ENCODE results near the gene IFI27L1.
A peak's percentile ranks its signal among the peaks of the same experiment; 100 is the strongest.

IFI27L1 gene

DNA sequence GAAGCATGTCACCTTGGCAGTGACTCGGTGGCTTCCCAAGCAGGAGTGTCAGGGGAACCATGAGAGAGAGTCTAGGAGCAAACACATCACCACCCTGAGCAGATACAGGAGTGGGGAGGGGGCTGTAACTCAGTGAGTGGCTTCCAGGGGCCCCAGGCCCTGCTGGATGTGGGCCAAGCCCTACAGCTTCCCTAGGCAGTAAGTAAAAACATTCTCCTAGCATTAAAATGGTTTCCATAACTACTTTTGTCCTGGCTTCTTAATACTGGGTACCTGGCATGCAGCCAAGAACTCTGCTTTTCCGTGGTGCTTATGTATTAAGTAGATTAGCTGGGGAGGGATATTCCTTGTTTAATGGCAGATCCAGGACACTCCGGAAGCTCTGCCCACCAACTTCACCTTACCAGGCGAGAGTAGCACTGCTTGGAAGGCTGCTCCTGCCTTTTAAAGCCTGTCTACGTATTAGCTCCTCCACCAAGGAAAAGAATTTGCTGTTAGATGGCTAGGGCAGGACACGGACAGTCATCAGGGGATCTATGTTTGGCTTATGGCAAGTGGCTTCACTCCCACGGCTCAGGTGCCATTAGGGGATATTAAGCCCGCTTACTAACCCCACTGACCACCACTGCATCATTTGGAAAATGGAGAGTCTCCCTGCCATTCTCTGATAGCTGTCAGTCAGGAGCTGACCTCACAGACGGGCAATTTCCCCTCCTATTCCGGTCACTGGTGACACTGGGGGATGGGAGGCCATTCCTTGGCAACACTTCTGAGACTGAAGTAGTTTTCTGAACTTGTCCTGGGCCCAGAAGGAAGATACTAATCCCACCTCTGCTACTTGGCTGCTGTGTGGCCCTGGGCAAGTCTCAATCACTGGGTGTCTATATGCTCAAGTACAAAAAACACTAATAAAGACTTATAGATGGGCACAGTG lies 32.2 kb upstream of the IFI27L1 start:
- no peak for DNase-seq (ENCODE audit: low read depth)

DNA sequence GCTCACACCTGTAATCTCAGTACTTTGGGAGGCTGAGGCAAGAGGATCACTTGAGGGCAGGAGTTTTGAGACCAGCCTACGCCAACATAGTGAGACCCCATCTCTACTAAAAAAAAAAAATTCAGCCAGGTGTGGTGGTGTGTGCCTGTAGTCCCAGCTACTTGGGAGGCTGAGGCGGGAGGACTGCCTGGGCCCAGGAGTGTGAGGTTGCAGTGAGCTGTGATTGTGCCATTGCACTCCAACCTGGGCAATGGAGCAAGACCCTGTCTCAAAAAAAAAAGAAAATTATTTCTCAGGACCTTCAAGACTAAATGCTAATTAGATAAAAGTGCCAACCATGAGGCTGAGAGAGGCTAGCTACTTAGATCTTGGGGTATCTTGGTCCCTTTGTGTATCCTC lies 31.5 kb upstream of the IFI27L1 start:
- no peak for DNase-seq (ENCODE audit: low read depth)
- TF ChIP-seq, protein P1, sequence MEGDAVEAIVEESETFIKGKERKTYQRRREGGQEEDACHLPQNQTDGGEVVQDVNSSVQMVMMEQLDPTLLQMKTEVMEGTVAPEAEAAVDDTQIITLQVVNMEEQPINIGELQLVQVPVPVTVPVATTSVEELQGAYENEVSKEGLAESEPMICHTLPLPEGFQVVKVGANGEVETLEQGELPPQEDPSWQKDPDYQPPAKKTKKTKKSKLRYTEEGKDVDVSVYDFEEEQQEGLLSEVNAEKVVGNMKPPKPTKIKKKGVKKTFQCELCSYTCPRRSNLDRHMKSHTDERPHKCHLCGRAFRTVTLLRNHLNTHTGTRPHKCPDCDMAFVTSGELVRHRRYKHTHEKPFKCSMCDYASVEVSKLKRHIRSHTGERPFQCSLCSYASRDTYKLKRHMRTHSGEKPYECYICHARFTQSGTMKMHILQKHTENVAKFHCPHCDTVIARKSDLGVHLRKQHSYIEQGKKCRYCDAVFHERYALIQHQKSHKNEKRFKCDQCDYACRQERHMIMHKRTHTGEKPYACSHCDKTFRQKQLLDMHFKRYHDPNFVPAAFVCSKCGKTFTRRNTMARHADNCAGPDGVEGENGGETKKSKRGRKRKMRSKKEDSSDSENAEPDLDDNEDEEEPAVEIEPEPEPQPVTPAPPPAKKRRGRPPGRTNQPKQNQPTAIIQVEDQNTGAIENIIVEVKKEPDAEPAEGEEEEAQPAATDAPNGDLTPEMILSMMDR (conservative IDR thresholded peaks at IDR 0.05; ENCODE audit: low read length) = no peak
- no peak overlapping the region for H3K4me3 ChIP-seq (ENCODE audit: low read length)

More for the DNA sequence above, 32.2 kb upstream of the IFI27L1 start:
- H3K4me3 ChIP-seq (ENCODE audit: low read length) = no peak overlapping the region
- TF ChIP-seq, protein P1 (conservative IDR thresholded peaks at IDR 0.05; ENCODE audit: low read length) = no peak

DNA sequence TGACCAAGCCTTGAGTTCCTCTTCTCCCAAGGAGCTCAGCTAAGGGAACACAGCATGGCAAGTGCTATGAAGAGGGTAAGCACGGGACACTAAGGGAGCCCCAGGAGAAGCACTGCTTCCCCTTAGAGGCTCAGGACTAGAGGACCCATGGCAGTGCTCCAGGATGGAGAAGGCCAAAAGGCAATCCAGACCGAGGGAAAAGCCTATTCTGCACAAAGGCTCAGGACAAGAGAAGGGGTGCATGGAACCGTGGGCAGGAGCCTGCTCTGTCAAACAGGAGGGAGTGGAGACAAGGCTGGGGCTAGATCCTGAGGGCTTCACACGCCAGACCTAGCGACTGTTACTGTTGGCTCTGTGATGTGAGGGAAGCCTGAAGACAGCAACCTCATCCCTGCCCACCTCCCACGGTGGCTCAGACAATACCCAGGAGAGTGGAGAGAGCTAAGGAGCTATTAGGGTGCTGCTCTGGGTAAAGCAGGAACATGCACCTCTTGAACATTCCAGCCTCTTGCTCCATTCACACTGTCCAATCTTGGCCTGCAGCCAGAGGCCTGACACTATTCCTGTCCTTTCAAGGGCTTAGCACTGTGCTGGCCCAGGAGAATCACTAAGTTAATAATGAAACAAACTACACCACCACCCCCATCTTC lies 30.8 kb upstream of the IFI27L1 start:
- TF ChIP-seq, protein P1 (conservative IDR thresholded peaks at IDR 0.05; ENCODE audit: low read length) = no peak
- no peak for DNase-seq (ENCODE audit: low read depth)
- H3K4me3 ChIP-seq (ENCODE audit: low read length) = no peak overlapping the region

DNA sequence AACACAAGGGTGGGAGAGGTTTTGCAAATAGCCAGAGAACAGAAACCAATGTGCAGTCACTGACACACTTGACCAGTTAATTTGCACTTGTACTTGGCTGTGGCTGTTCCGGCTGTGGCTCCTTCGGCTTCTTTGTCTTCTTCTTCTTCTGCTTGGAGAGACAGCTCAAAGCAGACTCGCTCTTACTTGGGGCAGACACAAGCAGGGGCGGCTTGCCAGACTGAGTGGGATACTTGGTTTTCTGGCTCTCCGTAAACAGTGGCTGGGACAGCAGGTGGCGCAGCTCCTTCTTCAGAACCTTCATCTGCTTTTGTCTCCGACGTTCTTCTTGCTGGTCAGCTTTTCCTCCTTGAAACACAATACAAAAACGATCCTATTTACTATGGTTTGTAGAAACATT lies 30.0 kb upstream of the IFI27L1 start:
- TF ChIP-seq, protein P1 (conservative IDR thresholded peaks at IDR 0.05; ENCODE audit: low read length) = peak; percentile 53
- DNase-seq (ENCODE audit: low read depth) = peak; percentile 37
- H3K4me3 ChIP-seq (ENCODE audit: low read length) = no peak overlapping the region

DNA sequence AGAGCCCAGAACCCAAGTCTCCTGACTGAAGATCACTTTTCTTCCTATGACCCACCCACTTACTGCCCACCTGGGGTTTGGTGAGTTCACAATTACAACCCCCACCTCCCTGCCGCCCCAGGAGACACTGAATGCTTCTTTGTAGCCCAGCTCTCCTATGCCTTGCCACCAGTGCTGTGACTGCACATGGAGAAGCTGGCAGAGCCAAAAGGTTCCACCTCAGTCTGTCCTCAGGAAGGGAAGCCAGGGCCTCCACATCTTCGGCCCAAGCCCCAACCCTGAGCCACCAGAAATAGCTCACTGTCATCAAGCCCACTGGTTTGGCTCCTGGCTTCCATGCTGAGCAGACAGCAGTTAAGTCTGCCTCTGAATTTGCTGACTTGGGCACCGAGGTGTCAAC lies 29.3 kb upstream of the IFI27L1 start:
- H3K4me3 ChIP-seq (ENCODE audit: low read length) = no peak overlapping the region
- DNase-seq (ENCODE audit: low read depth) = no peak
- TF ChIP-seq, protein P1 (conservative IDR thresholded peaks at IDR 0.05; ENCODE audit: low read length) = no peak

DNA sequence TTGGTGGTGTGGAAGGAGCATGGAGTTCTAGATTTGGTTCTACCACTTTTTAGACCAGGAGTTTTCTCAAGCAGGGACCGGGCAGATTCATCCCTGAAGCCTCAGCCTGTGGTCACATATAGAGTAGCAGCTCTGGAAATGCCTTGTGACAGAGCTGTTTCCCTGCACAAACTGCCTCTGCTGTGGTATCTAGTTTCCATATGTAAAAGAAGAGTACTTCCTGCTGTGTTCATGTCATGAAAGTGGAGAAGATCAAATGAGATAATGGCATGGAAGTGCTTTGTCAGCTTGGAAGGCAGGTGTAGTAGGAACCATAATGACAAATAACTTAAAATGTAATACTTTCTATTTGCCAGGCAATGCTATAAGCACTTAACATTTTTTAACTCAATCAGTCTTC lies 28.9 kb upstream of the IFI27L1 start:
- no peak overlapping the region for H3K4me3 ChIP-seq (ENCODE audit: low read length)
- TF ChIP-seq, protein P1 (conservative IDR thresholded peaks at IDR 0.05; ENCODE audit: low read length) = no peak
- no peak for DNase-seq (ENCODE audit: low read depth)
